ENCODE measurements around the gene LRMDA.

- no peak for TF ChIP-seq CREB1 (IDR thresholded peaks at IDR 0.05; ENCODE audit: low read depth)
- no peak for TF ChIP-seq TCF12 (IDR thresholded peaks at IDR 0.05; ENCODE audit: low read depth)
- no peak for TF ChIP-seq YY1 (IDR thresholded peaks at IDR 0.05; ENCODE audit: low read depth)
- TF ChIP-seq EGR1 (IDR thresholded peaks at IDR 0.05), result no peak
- TF ChIP-seq TEAD4 (IDR thresholded peaks at IDR 0.05), result no peak
- TF ChIP-seq MAX (IDR thresholded peaks at IDR 0.05), result no peak
- TF ChIP-seq REST (IDR thresholded peaks at IDR 0.05; ENCODE audit: low read depth), result no peak
- no peak for TF ChIP-seq TAF1 (IDR thresholded peaks at IDR 0.05; ENCODE audit: low read depth)
Observed at GRCh38 chr10:76358743-76359395, 927.4 kb downstream of the LRMDA start.

Data from Ishikawa (cell line).